ENCODE measurements around the gene SPON1.

The SPON1 gene

DNA sequence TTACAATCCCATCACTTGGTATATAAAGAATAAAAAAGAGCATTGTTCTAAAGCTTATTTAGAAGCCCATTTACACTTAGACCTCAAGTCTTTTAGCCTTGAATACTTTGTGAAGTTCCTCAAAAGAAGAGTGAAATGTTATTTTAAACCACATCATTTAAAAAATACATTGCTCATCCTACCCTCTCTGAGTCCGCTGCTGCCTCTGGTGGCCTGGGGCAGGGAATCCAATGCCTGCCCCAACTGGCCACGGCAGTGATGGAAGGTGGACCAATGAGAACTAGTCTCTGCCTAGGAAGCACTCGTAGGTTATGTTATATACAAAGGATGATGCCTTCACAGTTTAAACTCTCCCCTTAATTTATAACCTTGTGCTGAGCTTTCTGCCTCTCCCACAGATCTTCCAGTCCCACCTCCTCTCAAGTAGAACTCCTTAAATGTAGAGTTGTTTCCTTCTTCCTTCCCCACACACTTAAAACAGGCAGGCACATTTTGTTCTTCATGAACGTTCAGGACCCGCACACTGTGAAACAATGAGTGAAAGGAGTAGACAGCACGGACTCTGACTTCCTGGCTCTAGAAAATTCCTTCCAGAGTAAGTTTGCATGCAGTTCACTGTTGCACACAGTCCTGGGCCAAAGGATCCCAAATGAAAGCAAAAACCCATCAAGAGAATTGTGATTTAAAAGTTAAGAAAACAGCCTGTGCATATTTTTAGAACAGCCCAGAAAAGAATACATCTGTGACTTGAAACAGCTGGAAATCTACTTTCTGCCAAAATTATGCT lies 228.7 kb downstream of the SPON1 start:
- no peaks in the 10 kb centered on the region for H3K27me3 ChIP-seq (ENCODE audit: insufficient read depth, insufficient read length)
- no peak overlapping the region for H3K9ac ChIP-seq (ENCODE audit: insufficient read length, low read depth)
- H3K4me3 ChIP-seq (ENCODE audit: insufficient read length, low read depth) = no peak overlapping the region
- H3K4me1 ChIP-seq (ENCODE audit: insufficient read depth, insufficient read length) = peaks cover 4% of the 10 kb centered on the region
- DNase-seq (ENCODE audit: low read depth, low spot score) = no peak
- TF ChIP-seq ZNF274 (IDR thresholded peaks at IDR 0.05; ENCODE audit: low read depth, low read length) (no peak), YY1 (IDR thresholded peaks at IDR 0.05; ENCODE audit: insufficient read depth, insufficient read length) (no peak), SUZ12 (IDR thresholded peaks at IDR 0.05; ENCODE audit: extremely low read depth, insufficient read depth, insufficient read length) (no peak)
- no peaks in the 10 kb centered on the region for H3K9me3 ChIP-seq (ENCODE audit: insufficient read depth, low read length)
- no peaks in the 10 kb centered on the region for H3K36me3 ChIP-seq (ENCODE audit: insufficient read depth, insufficient read length, low read length)

DNA sequence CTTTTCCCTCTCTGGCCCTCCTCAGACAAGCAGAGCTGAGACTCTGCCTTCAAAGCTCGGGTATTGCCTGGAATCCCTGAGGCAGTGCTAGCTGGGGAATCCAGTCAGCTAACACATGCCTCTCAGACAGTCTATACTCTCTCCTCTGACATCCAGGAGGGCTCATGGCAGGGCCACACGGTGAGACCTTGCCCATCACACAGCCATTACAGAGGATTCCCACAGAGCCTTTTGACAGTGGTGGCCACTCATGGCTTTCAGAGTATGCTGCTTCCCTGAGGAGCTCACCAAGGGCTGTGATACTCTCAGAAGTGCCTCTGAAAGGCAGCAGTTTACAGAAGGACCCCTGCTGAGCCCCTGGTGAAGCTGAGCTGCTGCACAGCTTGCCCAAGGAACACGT lies 231.1 kb downstream of the SPON1 start:
- Histone ChIP-seq H3K27me3 (ENCODE audit: insufficient read depth, insufficient read length) (no peaks in the 10 kb centered on the region), H3K4me3 (ENCODE audit: insufficient read length, low read depth) (no peak overlapping the region), H3K9me3 (ENCODE audit: insufficient read depth, low read length) (no peaks in the 10 kb centered on the region), H3K36me3 (ENCODE audit: insufficient read depth, insufficient read length, low read length) (no peaks in the 10 kb centered on the region), H3K9ac (ENCODE audit: insufficient read length, low read depth) (no peak overlapping the region), H3K4me1 (ENCODE audit: insufficient read depth, insufficient read length) (peaks cover 4% of the 10 kb centered on the region)
- no peak for TF ChIP-seq YY1 (IDR thresholded peaks at IDR 0.05; ENCODE audit: insufficient read depth, insufficient read length)
- no peak for TF ChIP-seq SUZ12 (IDR thresholded peaks at IDR 0.05; ENCODE audit: extremely low read depth, insufficient read depth, insufficient read length)
- TF ChIP-seq ZNF274 (IDR thresholded peaks at IDR 0.05; ENCODE audit: low read depth, low read length) = no peak
- DNase-seq (ENCODE audit: low read depth, low spot score) = no peak

- no peak overlapping the region for H3K9ac ChIP-seq (ENCODE audit: insufficient read length, low read depth)
- no peaks in the 10 kb centered on the region for H3K27me3 ChIP-seq (ENCODE audit: insufficient read depth, insufficient read length)
Observed at GRCh38 chr11:14202251-14203196, 240.0 kb downstream of the SPON1 start.

GRCh38 chr11:14203321-14203720 lies 240.8 kb downstream of the SPON1 start:
- H3K9ac ChIP-seq (ENCODE audit: insufficient read length, low read depth) = no peak overlapping the region
- TF ChIP-seq ZNF274 (IDR thresholded peaks at IDR 0.05; ENCODE audit: low read depth, low read length) (no peak), YY1 (IDR thresholded peaks at IDR 0.05; ENCODE audit: insufficient read depth, insufficient read length) (no peak), SUZ12 (IDR thresholded peaks at IDR 0.05; ENCODE audit: extremely low read depth, insufficient read depth, insufficient read length) (no peak)
- no peak for DNase-seq (ENCODE audit: low read depth, low spot score)
- H3K4me3 ChIP-seq (ENCODE audit: insufficient read length, low read depth) = no peak overlapping the region
- H3K4me1 ChIP-seq (ENCODE audit: insufficient read depth, insufficient read length) = peaks cover 4% of the 10 kb centered on the region
- H3K27me3 ChIP-seq (ENCODE audit: insufficient read depth, insufficient read length) = no peaks in the 10 kb centered on the region
- no peaks in the 10 kb centered on the region for H3K9me3 ChIP-seq (ENCODE audit: insufficient read depth, low read length)
- H3K36me3 ChIP-seq (ENCODE audit: insufficient read depth, insufficient read length, low read length) = no peaks in the 10 kb centered on the region

More at GRCh38 chr11:14202251-14203196, 240.0 kb downstream of the SPON1 start:
- no peak for DNase-seq (ENCODE audit: low read depth, low spot score)
- H3K9me3 ChIP-seq (ENCODE audit: insufficient read depth, low read length) = no peaks in the 10 kb centered on the region
- TF ChIP-seq SUZ12 (IDR thresholded peaks at IDR 0.05; ENCODE audit: extremely low read depth, insufficient read depth, insufficient read length) (no peak), ZNF274 (IDR thresholded peaks at IDR 0.05; ENCODE audit: low read depth, low read length) (no peak), YY1 (IDR thresholded peaks at IDR 0.05; ENCODE audit: insufficient read depth, insufficient read length) (no peak)
- H3K4me3 ChIP-seq (ENCODE audit: insufficient read length, low read depth) = no peak overlapping the region
- H3K4me1 ChIP-seq (ENCODE audit: insufficient read depth, insufficient read length) = peaks cover 4% of the 10 kb centered on the region
- no peaks in the 10 kb centered on the region for H3K36me3 ChIP-seq (ENCODE audit: insufficient read depth, insufficient read length, low read length)

DNA sequence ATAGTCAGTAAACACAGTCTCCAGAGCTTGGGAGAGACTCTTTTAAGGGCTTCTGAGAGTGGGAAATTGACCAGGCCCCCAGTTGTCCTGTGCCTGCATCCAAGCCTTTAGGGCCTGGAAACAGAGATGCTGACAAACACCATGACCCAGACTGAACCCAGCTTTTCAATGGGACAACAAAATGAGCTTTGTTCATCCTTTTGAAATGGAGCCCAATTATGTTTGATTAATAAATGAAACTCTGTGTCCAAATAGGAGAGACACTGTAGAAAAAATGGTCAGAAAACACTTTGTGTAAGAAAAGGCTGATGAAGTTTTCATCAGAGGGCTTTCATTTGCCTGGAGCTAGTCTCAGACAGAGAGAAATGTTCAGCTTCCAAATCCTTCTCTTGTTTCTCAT lies 250.5 kb downstream of the SPON1 start:
- DNase-seq (ENCODE audit: low read depth, low spot score) = no peak
- Histone ChIP-seq H3K36me3 (ENCODE audit: insufficient read depth, insufficient read length, low read length) (no peaks in the 10 kb centered on the region), H3K9me3 (ENCODE audit: insufficient read depth, low read length) (no peaks in the 10 kb centered on the region), H3K4me1 (ENCODE audit: insufficient read depth, insufficient read length) (no peaks in the 10 kb centered on the region), H3K9ac (ENCODE audit: insufficient read length, low read depth) (no peak overlapping the region), H3K4me3 (ENCODE audit: insufficient read length, low read depth) (no peak overlapping the region), H3K27me3 (ENCODE audit: insufficient read depth, insufficient read length) (no peaks in the 10 kb centered on the region)
- TF ChIP-seq ZNF274 (IDR thresholded peaks at IDR 0.05; ENCODE audit: low read depth, low read length) = no peak
- TF ChIP-seq SUZ12 (IDR thresholded peaks at IDR 0.05; ENCODE audit: extremely low read depth, insufficient read depth, insufficient read length) = no peak
- TF ChIP-seq YY1 (IDR thresholded peaks at IDR 0.05; ENCODE audit: insufficient read depth, insufficient read length) = no peak

GRCh38 chr11:14218728-14219127 lies 256.2 kb downstream of the SPON1 start:
- Histone ChIP-seq H3K4me3 (ENCODE audit: insufficient read length, low read depth) (no peak overlapping the region), H3K4me1 (ENCODE audit: insufficient read depth, insufficient read length) (no peaks in the 10 kb centered on the region), H3K9me3 (ENCODE audit: insufficient read depth, low read length) (no peaks in the 10 kb centered on the region), H3K36me3 (ENCODE audit: insufficient read depth, insufficient read length, low read length) (no peaks in the 10 kb centered on the region), H3K27me3 (ENCODE audit: insufficient read depth, insufficient read length) (no peaks in the 10 kb centered on the region), H3K9ac (ENCODE audit: insufficient read length, low read depth) (no peak overlapping the region)
- TF ChIP-seq SUZ12 (IDR thresholded peaks at IDR 0.05; ENCODE audit: extremely low read depth, insufficient read depth, insufficient read length) = no peak
- TF ChIP-seq YY1 (IDR thresholded peaks at IDR 0.05; ENCODE audit: insufficient read depth, insufficient read length) = no peak
- DNase-seq (ENCODE audit: low read depth, low spot score) = no peak

Data from NT2/D1 (cell line).